Mesendoderm (in vitro differentiated cells): ENCODE measurements around the gene STN1.
A peak's percentile ranks its signal among the peaks of the same experiment; 100 is the strongest.

Experiments
- DNase-seq: peaks from one replicate; pipeline ENCODE4 v3.0.0; 2013
- H2AK5ac ChIP-seq: 2 replicates; pipeline ENCODE4 v1.6.1; 2013; ENCODE audit warnings: low read length, inconsistent platforms
- H2BK120ac ChIP-seq: 2 replicates; pipeline ENCODE4 v1.6.1; 2013; ENCODE audit warnings: low read depth, mild to moderate bottlenecking, low read length, moderate library complexity, mixed read lengths
- H2BK15ac ChIP-seq: replicated peaks from 2 replicates; pipeline ENCODE4 v1.6.1; 2013; ENCODE audit warnings: low read depth, mild to moderate bottlenecking, moderate library complexity
- H2BK5ac ChIP-seq: 2 replicates; pipeline ENCODE4 v1.6.1; 2013; ENCODE audit warnings: low read length, inconsistent platforms
- H3K18ac ChIP-seq: 2 replicates; pipeline ENCODE4 v1.6.1; 2013; ENCODE audit warnings: mild to moderate bottlenecking, low read length, mixed read lengths
- H3K23ac ChIP-seq: one replicate; pipeline ENCODE4 v1.6.1; 2013; ENCODE audit warnings: low read length
- H3K27ac ChIP-seq: 2 replicates; pipeline ENCODE4 v1.5.1; 2013; ENCODE audit warnings: low read depth, mild to moderate bottlenecking, inconsistent platforms, low read length, moderate library complexity
- H3K27me3 ChIP-seq: 2 replicates; pipeline ENCODE4 v1.6.1; 2013; ENCODE audit warnings: low read length, control low read depth, mild to moderate bottlenecking, inconsistent platforms; ENCODE audit not compliant: insufficient read depth, poor library complexity
- H3K36me3 ChIP-seq: 2 replicates; pipeline ENCODE4 v1.6.1; 2013; ENCODE audit warnings: low read length, inconsistent platforms; ENCODE audit not compliant: control insufficient read depth, insufficient read depth
- H3K4ac ChIP-seq: one replicate; pipeline ENCODE4 v1.6.1; 2013; ENCODE audit warnings: low read depth, mild to moderate bottlenecking, low read length, moderate library complexity
- H3K4me1 ChIP-seq: 2 replicates; pipeline ENCODE4 v1.6.1; 2013; ENCODE audit warnings: low read depth, low read length, inconsistent platforms; ENCODE audit not compliant: control insufficient read depth
- H3K4me2 ChIP-seq: 2 replicates; pipeline ENCODE4 v1.6.1; 2013; ENCODE audit warnings: low read length
- H3K4me3 ChIP-seq: 2 replicates; pipeline ENCODE4 v1.5.1; 2013; ENCODE audit warnings: mild to moderate bottlenecking, low read length
- H3K56ac ChIP-seq: one replicate; pipeline ENCODE4 v1.6.1; 2013; ENCODE audit warnings: low read length
- H3K79me1 ChIP-seq: 2 replicates; pipeline ENCODE4 v1.6.1; 2013; ENCODE audit warnings: low read length, inconsistent platforms
- H3K79me2 ChIP-seq: 2 replicates; pipeline ENCODE4 v1.6.1; 2013; ENCODE audit warnings: mild to moderate bottlenecking, low read length; ENCODE audit not compliant: control insufficient read depth, insufficient read depth
- H3K9ac ChIP-seq: 2 replicates; pipeline ENCODE4 v1.6.1; 2013; ENCODE audit warnings: low read length, inconsistent platforms
- H4K5ac ChIP-seq: one replicate; pipeline ENCODE4 v1.6.1; 2013; ENCODE audit warnings: low read length
- H4K8ac ChIP-seq: one replicate; pipeline ENCODE4 v1.6.1; 2013; ENCODE audit warnings: low read depth, mild to moderate bottlenecking, control low read depth, low read length, moderate library complexity
- WGBS: extraction: QIAGEN DNeasy Blood & Tissue Kit; methylation state at CpG from one replicate; pipeline ENCODE4 v1.1.7; 2013; ENCODE audit warnings: low lambda C conversion rate, missing lambda C conversion rate; ENCODE audit not compliant: insufficient coverage; ENCODE audit errors: extremely low coverage; 5-methylcytosine and 5-hydroxymethylcytosine counted together

STN1 gene

GRCh38 chr10:103839872-103840739, 77.9 kb downstream of the STN1 start:
- Histone ChIP-seq H3K23ac (peak overlapping the region; percentile 74), H3K4me3 (no peak overlapping the region)
- no CpG with 5 or more reads among the region's 18 CpGs for WGBS

GRCh38 chr10:103839519-103839871, 78.5 kb downstream of the STN1 start:
- Histone ChIP-seq H2BK15ac (no peak overlapping the region), H3K79me2 (peaks cover 30% of the 10 kb centered on the region), H4K5ac (peak overlapping the region; percentile 73), H4K8ac (no peak overlapping the region), H2AK5ac (peak overlapping the region; percentile 91), H3K36me3 (no peaks in the 10 kb centered on the region), H3K79me1 (peaks cover 35% of the 10 kb centered on the region), H3K18ac (peak overlapping the region; percentile 3), H2BK5ac (peak overlapping the region; percentile 99), H3K9ac (peak overlapping the region; percentile 54), H3K27me3 (no peaks in the 10 kb centered on the region), H3K27ac (peak overlapping the region; percentile 55), H3K4ac (peak overlapping the region; percentile 4), H3K4me2 (peak overlapping the region; percentile 14), H3K23ac (peak overlapping the region; percentile 74), H3K4me3 (no peak overlapping the region), H2BK120ac (peak overlapping the region; percentile 1), H3K56ac (peak overlapping the region; percentile 87), H3K4me1 (peaks cover 52% of the 10 kb centered on the region)
- WGBS, result no CpG with 5 or more reads among the region's 9 CpGs
- no peak for DNase-seq

More at GRCh38 chr10:103839872-103840739, 77.9 kb downstream of the STN1 start:
- Histone ChIP-seq H3K27me3 (no peaks in the 10 kb centered on the region), H2BK15ac (no peak overlapping the region), H3K79me2 (peaks cover 28% of the 10 kb centered on the region), H3K4me1 (peaks cover 46% of the 10 kb centered on the region), H2BK5ac (peak overlapping the region; percentile 99), H3K56ac (peak overlapping the region; percentile 87), H3K36me3 (no peaks in the 10 kb centered on the region), H2AK5ac (peak overlapping the region; percentile 91), H3K79me1 (peaks cover 31% of the 10 kb centered on the region), H3K4ac (peak overlapping the region; percentile 4), H3K4me2 (peak overlapping the region; percentile 14), H3K9ac (peak overlapping the region; percentile 54), H3K18ac (peak overlapping the region; percentile 3), H2BK120ac (peak overlapping the region; percentile 1), H4K5ac (peak overlapping the region; percentile 73), H3K27ac (peak overlapping the region; percentile 68), H4K8ac (no peak overlapping the region)
- DNase-seq, result peak; percentile 98

- Histone ChIP-seq H4K8ac (no peak overlapping the region), H3K9ac (peak overlapping the region; percentile 8), H3K4me2 (no peak overlapping the region), H3K18ac (peak overlapping the region; percentile 3), H2BK15ac (no peak overlapping the region), H2AK5ac (peak overlapping the region; percentile 84), H3K56ac (peak overlapping the region; percentile 82), H3K79me1 (peaks cover 32% of the 10 kb centered on the region), H3K27ac (no peak overlapping the region), H3K4me1 (peaks cover 57% of the 10 kb centered on the region), H3K27me3 (no peaks in the 10 kb centered on the region), H3K4me3 (no peak overlapping the region), H2BK120ac (no peak overlapping the region), H4K5ac (no peak overlapping the region), H3K4ac (peak overlapping the region; percentile 2), H3K79me2 (peaks cover 30% of the 10 kb centered on the region), H3K36me3 (no peaks in the 10 kb centered on the region), H2BK5ac (peak overlapping the region; percentile 80), H3K23ac (peak overlapping the region; percentile 24)
- DNase-seq, result no peak
- no CpG with 5 or more reads among the region's 13 CpGs for WGBS
Observed at GRCh38 chr10:103838862-103839518, 79.0 kb downstream of the STN1 start.

GRCh38 chr10:103838070-103838395, 80.0 kb downstream of the STN1 start:
- Histone ChIP-seq H2BK120ac (no peak overlapping the region), H4K8ac (no peak overlapping the region), H3K18ac (peak overlapping the region; percentile 2), H3K4ac (peak overlapping the region; percentile 17), H3K9ac (peak overlapping the region; percentile 1), H3K27me3 (no peaks in the 10 kb centered on the region), H3K36me3 (no peaks in the 10 kb centered on the region), H3K23ac (no peak overlapping the region), H2BK15ac (no peak overlapping the region), H3K4me3 (no peak overlapping the region), H3K4me2 (no peak overlapping the region), H3K27ac (peak overlapping the region; percentile 91), H4K5ac (no peak overlapping the region), H2BK5ac (peak overlapping the region; percentile 94), H3K79me1 (peaks cover 26% of the 10 kb centered on the region), H3K56ac (peak overlapping the region; percentile 82), H3K79me2 (peaks cover 29% of the 10 kb centered on the region), H2AK5ac (peak overlapping the region; percentile 97), H3K4me1 (peaks cover 58% of the 10 kb centered on the region)
- no CpG with 5 or more reads among the region's 4 CpGs for WGBS
- no peak for DNase-seq

- WGBS, result no CpG with 5 or more reads among the region's 10 CpGs
- peak overlapping the region; percentile 2 for H3K18ac ChIP-seq
- H3K4me3 ChIP-seq, result no peak overlapping the region
- peak overlapping the region; percentile 69 for H2AK5ac ChIP-seq
- peak overlapping the region; percentile 37 for H3K9ac ChIP-seq
- peaks cover 58% of the 10 kb centered on the region for H3K4me1 ChIP-seq
- peak overlapping the region; percentile 44 for H3K4ac ChIP-seq
- no peak overlapping the region for H3K4me2 ChIP-seq
- H3K27me3 ChIP-seq, result no peaks in the 10 kb centered on the region
- H3K36me3 ChIP-seq, result no peaks in the 10 kb centered on the region
- H3K27ac ChIP-seq, result peak overlapping the region; percentile 91
- no peak overlapping the region for H4K8ac ChIP-seq
- H3K56ac ChIP-seq, result peak overlapping the region; percentile 82
- H3K79me1 ChIP-seq, result peaks cover 26% of the 10 kb centered on the region
- no peak overlapping the region for H2BK15ac ChIP-seq
- DNase-seq, result no peak
- peak overlapping the region; percentile 94 for H2BK5ac ChIP-seq
- no peak overlapping the region for H2BK120ac ChIP-seq
- peak overlapping the region; percentile 61 for H3K23ac ChIP-seq
- H3K79me2 ChIP-seq, result peaks cover 29% of the 10 kb centered on the region
- no peak overlapping the region for H4K5ac ChIP-seq
Observed at GRCh38 chr10:103837370-103838069, 80.5 kb downstream of the STN1 start.
